Measurements from ENCODE around the gene SERPINA12.
"Not testable (repeated sequence)": the region's sequence is repeated elsewhere in the genome, so short reads cannot be mapped to it uniquely, and the experiment has no call there.

SERPINA12 gene

GRCh38 chr14:94491511-94491910 is 17.8 kb downstream of the SERPINA12 start:
- DNase-seq (ENCODE audit: low read depth) = no peak

- DNase-seq (ENCODE audit: low read depth) = no peak
Observed at GRCh38 chr14:94489336-94489735, 19.9 kb downstream of the SERPINA12 start.

DNA sequence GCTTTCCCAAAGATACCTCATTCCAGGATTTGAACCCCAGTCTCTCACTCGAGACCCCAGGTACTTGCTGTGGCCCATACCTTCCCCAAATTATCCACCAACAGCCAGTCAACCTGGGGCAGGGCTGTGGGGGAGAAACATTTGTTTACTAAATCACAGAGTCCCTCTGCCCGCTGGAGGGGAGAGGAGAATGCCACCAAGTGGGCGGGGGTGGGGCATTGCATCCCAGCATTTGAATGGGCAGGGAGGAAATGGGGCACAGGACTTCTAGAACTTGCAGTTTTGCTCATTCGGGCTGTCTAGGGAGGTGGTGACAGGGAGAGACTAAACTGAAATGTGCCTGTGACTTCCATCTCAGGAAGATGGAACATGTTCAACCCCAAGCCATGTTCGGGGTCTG is 22.4 kb downstream of the SERPINA12 start:
- no peak for DNase-seq (ENCODE audit: low read depth)

DNA sequence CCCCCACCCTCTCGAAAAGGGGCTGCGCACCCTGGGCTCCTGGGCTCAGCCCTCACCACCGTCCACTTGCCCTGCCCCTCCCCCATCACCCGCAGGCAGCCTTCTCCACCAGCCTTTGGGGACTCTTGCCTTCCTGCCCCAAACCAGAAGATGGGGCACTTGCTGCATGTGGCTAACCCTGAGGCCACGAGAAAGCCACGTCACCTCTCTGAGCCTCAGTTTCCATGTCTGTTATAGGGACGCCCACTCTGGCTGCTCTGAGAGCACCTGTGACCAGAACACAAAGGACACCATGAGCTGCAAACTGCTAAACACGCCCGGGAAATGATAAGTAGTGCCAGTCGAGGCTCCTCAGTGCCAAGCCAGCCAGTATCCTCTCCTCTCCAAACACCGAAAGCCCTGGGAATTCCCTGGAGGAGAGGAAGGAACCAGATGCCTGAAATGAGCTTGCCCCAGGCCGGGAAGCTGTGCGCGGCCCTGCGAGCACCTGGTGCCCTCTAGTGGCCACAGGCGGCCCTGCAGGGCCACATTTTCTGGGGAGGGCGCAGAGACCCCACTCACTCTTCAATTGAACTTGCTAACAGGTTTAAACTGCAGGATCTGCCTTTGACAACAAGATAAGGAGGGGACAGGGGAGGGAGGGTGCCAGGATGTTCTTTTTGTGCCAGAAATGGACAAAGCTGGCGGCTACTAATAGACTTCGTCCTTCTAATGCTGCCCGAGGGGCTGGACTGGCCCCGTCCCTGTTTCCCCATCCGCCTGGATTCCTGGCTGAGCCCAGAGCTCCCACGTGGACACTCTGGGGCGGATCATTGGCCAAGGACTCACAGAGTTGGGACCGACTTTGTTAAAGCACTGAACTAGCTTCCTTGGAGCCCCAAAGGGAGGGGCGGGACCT is 23.1 kb downstream of the SERPINA12 start:
- no peak for DNase-seq (ENCODE audit: low read depth)

GRCh38 chr14:94484481-94484880 is 24.8 kb downstream of the SERPINA12 start:
- no peak for DNase-seq (ENCODE audit: low read depth)

- DNase-seq (ENCODE audit: low read depth) = no peak
Observed at GRCh38 chr14:94483729-94484275, 25.5 kb downstream of the SERPINA12 start.

GRCh38 chr14:94483071-94483451 is 26.2 kb downstream of the SERPINA12 start:
- no peak for DNase-seq (ENCODE audit: low read depth)

DNA sequence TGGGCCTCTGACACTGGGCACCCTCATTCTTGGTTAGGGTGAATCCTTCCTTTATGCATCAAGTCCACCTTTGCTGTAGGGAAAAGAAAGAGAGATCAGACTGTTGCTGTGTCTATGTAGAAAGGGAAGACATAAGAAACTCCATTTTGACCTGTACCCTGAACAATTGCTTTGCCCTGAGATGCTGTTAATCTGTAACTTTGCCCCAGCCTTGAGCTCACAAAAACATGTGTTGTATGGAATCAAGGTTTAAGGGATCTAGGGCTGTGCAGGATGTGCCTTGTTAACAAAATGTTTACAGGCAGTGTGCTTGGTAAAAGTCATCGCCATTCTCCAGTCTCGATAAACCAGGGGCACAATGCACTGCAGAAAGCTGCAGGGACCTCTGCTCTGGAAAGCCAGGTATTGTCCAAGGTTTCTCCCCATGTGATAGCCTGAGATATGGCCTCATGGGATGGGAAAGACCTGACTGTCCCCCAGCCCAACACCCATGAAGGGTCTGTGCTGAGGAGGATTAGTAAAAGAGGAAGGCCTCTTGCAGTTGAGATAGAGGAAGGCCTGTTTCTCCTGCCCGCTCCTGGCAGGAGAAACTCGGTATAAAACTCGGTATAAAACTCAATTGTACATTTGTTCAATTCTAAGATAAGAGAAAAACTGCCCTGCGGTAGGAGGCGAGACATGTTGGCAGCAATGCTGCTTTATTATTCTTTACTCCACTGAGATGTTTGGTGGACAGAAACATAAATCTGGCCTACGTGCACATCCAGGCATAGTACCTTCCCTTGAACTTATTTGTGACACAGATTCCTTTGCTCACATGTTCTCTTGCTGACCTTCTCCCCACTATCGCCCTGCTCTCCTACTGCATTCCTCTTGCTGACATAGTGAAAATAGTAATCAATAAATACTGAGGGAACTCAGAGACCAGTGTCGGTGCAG is 26.9 kb downstream of the SERPINA12 start:
- DNase-seq (ENCODE audit: low read depth) = not testable (repeated sequence)

DNA sequence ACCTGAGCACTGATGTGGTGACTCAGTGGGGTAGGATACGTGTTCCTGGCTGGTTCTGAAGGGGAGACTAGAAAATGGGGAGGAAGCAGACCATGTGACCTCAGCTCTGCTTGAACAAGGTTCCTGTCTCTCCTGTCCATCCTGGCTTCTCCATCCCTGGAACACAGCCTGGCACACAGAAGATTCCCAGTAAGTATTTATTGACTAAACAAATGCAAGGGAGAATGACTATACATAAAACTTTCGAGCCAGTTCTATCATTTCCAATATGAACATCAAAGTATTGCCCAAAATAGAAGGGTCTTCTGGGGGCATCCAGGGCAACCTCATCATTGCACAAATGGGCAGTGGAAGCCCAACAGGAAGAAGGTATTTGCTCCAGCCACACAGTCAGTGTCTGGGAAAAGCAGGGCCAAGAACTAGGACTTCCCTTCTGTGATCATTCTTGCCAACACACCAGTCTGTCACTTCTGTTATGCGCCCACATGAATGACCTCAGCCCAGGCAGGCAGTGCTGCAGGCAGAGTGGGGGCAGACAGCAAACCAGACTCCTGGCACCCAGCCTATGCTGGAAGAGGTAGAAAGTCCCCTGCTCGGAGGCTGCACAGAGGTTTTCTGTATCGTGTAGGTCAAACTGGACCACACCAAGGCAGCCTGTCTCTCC is 27.7 kb downstream of the SERPINA12 start:
- DNase-seq (ENCODE audit: low read depth) = no peak

- no peak for DNase-seq (ENCODE audit: low read depth)
Observed at GRCh38 chr14:94480809-94481208, 28.5 kb downstream of the SERPINA12 start.

GRCh38 chr14:94478420-94478819 is 30.8 kb downstream of the SERPINA12 start:
- no peak for DNase-seq (ENCODE audit: low read depth)

- DNase-seq (ENCODE audit: low read depth) = no peak
Observed at GRCh38 chr14:94476023-94476422, 33.2 kb downstream of the SERPINA12 start, which contains the start of gene SERPINA9. Gene SERPINA9, minus strand, starts transcription at chr14:94476197. Its CDS starts 6,357 bp downstream, at chr14:94469840.

DNA sequence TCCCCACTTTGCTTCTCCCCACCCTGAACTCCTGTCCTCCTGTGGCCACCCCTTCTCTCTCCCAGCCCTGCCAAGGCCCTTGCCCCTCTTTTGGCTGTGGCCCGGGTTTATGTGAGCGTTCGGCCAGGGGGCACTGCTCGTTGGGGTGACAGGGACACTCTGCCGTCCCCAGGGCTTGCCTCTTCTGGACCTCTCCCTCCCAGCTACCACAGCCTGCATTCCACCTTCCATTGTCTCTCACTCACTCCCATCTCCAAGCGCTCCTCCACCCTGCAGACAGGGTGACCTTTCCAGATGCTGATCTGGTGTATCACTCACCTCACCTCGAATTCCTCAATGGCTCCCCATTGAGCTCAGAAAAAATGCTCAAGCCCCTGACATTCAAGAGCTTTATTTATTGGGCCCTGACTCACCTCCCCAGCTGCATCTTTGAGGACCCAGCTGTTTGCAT is 34.7 kb downstream of the SERPINA12 start:
- DNase-seq (ENCODE audit: low read depth) = no peak

GRCh38 chr14:94473666-94474410 is 35.4 kb downstream of the SERPINA12 start:
- DNase-seq (ENCODE audit: low read depth) = no peak

- no peak for DNase-seq (ENCODE audit: low read depth)
Observed at GRCh38 chr14:94472842-94473241, 36.4 kb downstream of the SERPINA12 start.

DNA sequence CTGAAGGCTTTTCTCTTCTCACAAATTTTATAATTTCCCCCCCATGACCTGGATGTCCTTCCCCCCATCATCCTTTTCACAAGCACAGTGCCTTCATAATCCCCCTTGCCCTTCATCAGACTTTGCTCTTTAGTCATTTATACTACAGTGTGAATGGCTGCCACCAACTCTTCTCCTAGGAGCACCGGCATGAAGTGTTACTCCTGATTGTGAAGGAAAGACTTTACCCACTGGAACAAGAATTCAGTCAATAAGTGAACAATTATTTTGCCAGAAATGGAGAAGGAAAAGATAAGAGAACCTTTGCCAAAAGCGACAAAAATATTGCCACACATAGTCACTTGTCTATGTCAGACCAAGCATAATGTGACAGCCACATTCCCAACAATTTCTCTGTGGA is 38.2 kb downstream of the SERPINA12 start:
- no peak for DNase-seq (ENCODE audit: low read depth)

GRCh38 chr14:94470311-94470710 is 39.0 kb downstream of the SERPINA12 start:
- no peak for DNase-seq (ENCODE audit: low read depth)

DNA sequence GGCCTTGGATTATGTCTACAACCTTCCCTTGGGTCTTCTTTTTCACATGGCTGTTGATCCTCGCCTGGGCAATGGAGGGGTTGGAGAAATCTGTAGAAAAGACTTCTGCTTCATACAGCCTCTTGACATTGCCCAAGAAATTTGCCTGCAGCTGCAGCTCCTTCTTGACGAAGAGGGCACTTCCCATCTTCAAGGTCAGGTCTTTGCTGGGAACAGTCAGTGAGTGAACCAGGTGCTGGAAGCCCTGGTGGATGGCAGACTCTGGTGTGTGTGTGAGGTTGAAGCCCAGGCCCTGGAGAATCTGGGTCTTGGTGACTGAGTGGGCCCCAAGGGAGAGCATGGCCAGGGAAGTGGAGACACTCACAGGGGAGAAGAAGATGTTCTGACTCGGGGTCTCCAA is 40.0 kb downstream of the SERPINA12 start:
- no peak for DNase-seq (ENCODE audit: low read depth)

- DNase-seq (ENCODE audit: low read depth) = no peak
Observed at GRCh38 chr14:94467728-94468520, 41.3 kb downstream of the SERPINA12 start.

GRCh38 chr14:94466706-94467370 is 42.4 kb downstream of the SERPINA12 start:
- DNase-seq (ENCODE audit: low read depth) = no peak

All from activated gamma-delta T cell treated with anti-CD3 and anti-CD28 coated beads, Interleukin-2, amount 50 U/mL, for 16 hours (primary cell).